B cell (primary cell): ENCODE data around the gene ITPK1. TPM values are rescaled to one million over a fixed set of nuclear protein-coding genes. Genes with fewer than 3 reads are reported as not detected.

ENCODE experiments used
- ATAC-seq: fragments of 200-7000 bp; cut with Tn5 transposase; one replicate; pipeline ENCODE4 v1.10.0; 2021; ENCODE audit warnings: low read depth, mild to moderate bottlenecking, moderate number of reproducible peaks, moderate library complexity
- CTCF ChIA-PET: fragments of 350-600 bp; sonication (Branson Sonifier 250); formaldehyde crosslinking; loops from one replicate; lab custom pipeline; 2021; ENCODE audit warnings: antibody characterized with exemption, inconsistent platforms; lab: Charles Lee
- POLR2A ChIA-PET: fragments of 350-600 bp; sonication (Branson Sonifier 250); formaldehyde crosslinking; loops from one replicate; lab custom pipeline; 2021; ENCODE audit warnings: antibody characterized with exemption; lab: Charles Lee
- DNase-seq: peaks from one replicate; pipeline ENCODE4 v3.0.0; 2013
- H2AFZ ChIP-seq: 2 replicates; pipeline ENCODE4 v1.6.1; 2012; ENCODE audit warnings: mild to moderate bottlenecking, low read depth, low read length; ENCODE audit not compliant: insufficient read depth, poor library complexity, severe bottlenecking
- H3K27ac ChIP-seq, 2 donors: 1 replicate in 1 of 2; 2 replicates in 1 of 2; pipeline ENCODE4 v1.5.1; 2012 to 2013; ENCODE audit warnings: low read length in 2 of 2, mild to moderate bottlenecking in 2 of 2, moderate library complexity in 1 of 2
- H3K27me3 ChIP-seq, 4 experiments: fragments of 200-600 bp in 1 of 4; sonication (generic) in 1 of 4; replicated peaks in 1 of 4; 1 replicate in 2 of 4; 2 replicates in 2 of 4; pipeline versions ENCODE4 v1.6.1 to v1.7.0; 2013 to 2016; ENCODE audit warnings: low read length in 3 of 4, mild to moderate bottlenecking in 2 of 4, mixed read lengths in 1 of 4, moderate library complexity in 1 of 4; ENCODE audit not compliant: insufficient read depth in 4 of 4, control insufficient read depth in 3 of 4; ENCODE audit errors: control extremely low read depth in 1 of 4
- H3K36me3 ChIP-seq, 2 experiments: replicated peaks in 1 of 2; 1 replicate in 1 of 2; 2 replicates in 1 of 2; pipeline versions ENCODE4 v1.6.1 to v1.7.1; 2013; ENCODE audit warnings: low read length in 1 of 2; ENCODE audit not compliant: insufficient read depth in 2 of 2, control insufficient read depth in 1 of 2; ENCODE audit errors: control extremely low read depth in 1 of 2, extremely low read depth in 1 of 2
- H3K4me1 ChIP-seq, 2 donors: fragments of 200-600 bp in 1 of 2; sonication (generic) in 1 of 2; 1 replicate in 1 of 2; 2 replicates in 1 of 2; pipeline versions ENCODE4 v1.5.1 to v1.6.1; 2013 to 2017; ENCODE audit warnings: low read length in 2 of 2; ENCODE audit not compliant: control insufficient read depth in 2 of 2, insufficient read depth in 2 of 2
- H3K4me2 ChIP-seq: replicated peaks from 2 replicates; pipeline ENCODE3; 2012; ENCODE audit warnings: mild to moderate bottlenecking, low read depth, low read length; ENCODE audit not compliant: poor library complexity, severe bottlenecking
- H3K4me3 ChIP-seq, 5 experiments: fragments of 200-600 bp in 1 of 5; sonication (generic) in 1 of 5; 1 replicate in 3 of 5; 2 replicates in 2 of 5; pipeline versions ENCODE4 v1.5.1 to v1.7.0; 2011 to 2016; ENCODE audit warnings: low read length in 4 of 5, mild to moderate bottlenecking in 4 of 5, low read depth in 2 of 5, control low read depth in 1 of 5, moderate library complexity in 1 of 5; ENCODE audit not compliant: insufficient read depth in 1 of 5; ENCODE audit errors: control extremely low read depth in 1 of 5, extremely low read depth in 1 of 5
- H3K79me2 ChIP-seq: fragments of 200-600 bp; sonication (generic); one replicate; pipeline ENCODE4 v1.6.0; 2016; ENCODE audit warnings: low read length; ENCODE audit not compliant: control insufficient read depth, insufficient read depth
- H3K9ac ChIP-seq: fragments of 200-600 bp; sonication (generic); 2 replicates; pipeline ENCODE4 v1.6.1; 2017; ENCODE audit warnings: mild to moderate bottlenecking, low read length, moderate library complexity
- H3K9me3 ChIP-seq, 3 donors: one replicate each; pipeline versions ENCODE4 v1.6.1 to v1.7.1; 2013; ENCODE audit warnings: low read length in 2 of 3; ENCODE audit not compliant: control insufficient read depth in 2 of 3, insufficient read depth in 1 of 3; ENCODE audit errors: control extremely low read depth in 1 of 3
- H4K20me1 ChIP-seq: 2 replicates; pipeline ENCODE4 v1.6.0; 2012; ENCODE audit warnings: mild to moderate bottlenecking, low read length; ENCODE audit not compliant: insufficient read depth, control insufficient read depth, poor library complexity, severe bottlenecking
- H3K27ac Mint-ChIP-seq: one replicate; pipeline ENCODE4 v1.8.0; 2021; ENCODE audit warnings: mixed read lengths
- H3K27me3 Mint-ChIP-seq: one replicate; pipeline ENCODE4 v1.8.0; 2021; ENCODE audit warnings: mixed read lengths
- H3K4me1 Mint-ChIP-seq: one replicate; pipeline ENCODE4 v1.8.0; 2021; ENCODE audit warnings: mixed read lengths
- H3K4me3 Mint-ChIP-seq: one replicate; pipeline ENCODE4 v1.8.0; 2021; ENCODE audit warnings: mixed read lengths
- H3K9me3 Mint-ChIP-seq: one replicate; pipeline ENCODE4 v1.8.0; 2022; ENCODE audit warnings: mixed read lengths; ENCODE audit not compliant: insufficient read depth
- CTCF ChIP-seq: fragments of 200-600 bp; IDR thresholded peaks from one replicate; pipeline ENCODE4 v1.8.0; 2022; ENCODE audit warnings: antibody characterized with exemption, mild to moderate bottlenecking
- EZH2 ChIP-seq: IDR thresholded peaks from 2 replicates; pipeline ENCODE4 v1.6.1; 2012; ENCODE audit warnings: borderline replicate concordance, low read depth, mild to moderate bottlenecking, moderate library complexity, low read length; ENCODE audit not compliant: insufficient read depth, poor library complexity, severe bottlenecking
- WGBS: methylation state at CpG from one replicate; pipeline ENCODE4 v1.1.5; 2013; ENCODE audit warnings: missing lambda C conversion rate; ENCODE audit not compliant: insufficient coverage; 5-methylcytosine and 5-hydroxymethylcytosine counted together
- intact Hi-C: fragments of 100-400 bp; cut with micrococcal nuclease; formaldehyde crosslinking; loops from one replicate; pipeline ENCODE4 v1.10.0; 2022
- polyA plus RNA-seq: library from polyadenylated mRNA; depleted of rRNA; stranded (reverse); fragments of >200 nt; gene quantifications from 2 replicates; pipeline ENCODE4 v1.2.3, GENCODE V29; 2012
- total RNA-seq, 2 donors: library from RNA; stranded (reverse); fragments of 120-200 nt in 1 of 2; gene quantifications; 1 replicate in 1 of 2; 2 replicates in 1 of 2; pipeline versions ENCODE4 v1.2.3 to v1.2.4, GENCODE V29; 2013 to 2022

ITPK1 gene
- total and polyA plus RNA-seq, 2 donors (not counting 1 experiment from before 2014, with no cell fraction given), result 46.0 to 46.9 TPM

- no peaks in the 10 kb centered on the region for H3K79me2 ChIP-seq
- H3K9ac ChIP-seq, result no peak overlapping the region
- 89% methylated on average over 8 of the region's 8 CpGs for WGBS
- H3K4me1 ChIP-seq, result no peaks in the 10 kb centered on the region
- no peak for DNase-seq
- no peaks in the 10 kb centered on the region for H4K20me1 ChIP-seq
- H3K27me3 ChIP-seq, result no peaks in the 10 kb centered on the region
- no peak overlapping the region for H2AFZ ChIP-seq
- TF ChIP-seq EZH2, result no peak
- H3K36me3 ChIP-seq, result no peaks in the 10 kb centered on the region
- Mint-ChIP-seq H3K27ac (no peak overlapping the region), H3K4me3 (no peak overlapping the region), H3K9me3 (no peaks in the 10 kb centered on the region), H3K27me3 (no peaks in the 10 kb centered on the region), H3K4me1 (peaks cover 2% of the 10 kb centered on the region)
- H3K27ac ChIP-seq, result no peak overlapping the region
- no peaks in the 10 kb centered on the region for H3K9me3 ChIP-seq
- ChIA-PET POLR2A (no interaction called here), CTCF (interaction anchor here (9.9 kb wide), 1 partner anchor 181 kb away, joined by 139 read pairs; no protein-coding TSS in a partner anchor)
- no peak overlapping the region for H3K4me3 ChIP-seq
- intact Hi-C loops, result no loop called here
- H3K4me2 ChIP-seq, result no peak overlapping the region
- ATAC-seq, result no peak
Measured at GRCh38 chr14:93136009-93136408, 20.3 kb upstream of the ITPK1 start.

- H3K4me1 Mint-ChIP-seq, result peaks cover 2% of the 10 kb centered on the region
- H3K9me3 Mint-ChIP-seq, result no peaks in the 10 kb centered on the region
- no peak overlapping the region for H3K27ac Mint-ChIP-seq
- Histone ChIP-seq H3K79me2 (no peaks in the 10 kb centered on the region), H2AFZ (no peak overlapping the region), H3K9ac (no peak overlapping the region), H3K27me3 (no peaks in the 10 kb centered on the region), H3K4me2 (no peak overlapping the region), H3K9me3 (no peaks in the 10 kb centered on the region), H3K36me3 (no peaks in the 10 kb centered on the region), H3K4me1 (no peaks in the 10 kb centered on the region), H3K4me3 (no peak overlapping the region), H3K27ac (no peak overlapping the region), H4K20me1 (no peaks in the 10 kb centered on the region)
- ChIA-PET POLR2A (no interaction called here), CTCF (interaction anchor here (9.9 kb wide), 1 partner anchor 181 kb away, joined by 139 read pairs; no protein-coding TSS in a partner anchor)
- H3K27me3 Mint-ChIP-seq, result no peaks in the 10 kb centered on the region
- 100% methylated on average over 2 of the region's 5 CpGs for WGBS
- H3K4me3 Mint-ChIP-seq, result no peak overlapping the region
- DNase-seq (no peak), ATAC-seq (no peak)
- intact Hi-C loops, result no loop called here
- TF ChIP-seq CTCF, result no peak
- TF ChIP-seq EZH2, result no peak
Measured at GRCh38 chr14:93135399-93135798, 19.7 kb upstream of the ITPK1 start.
